SKM-1 (cell line): Measurements from ENCODE around the gene PCGF5.
"Not testable (repeated sequence)": the region's sequence is repeated elsewhere in the genome, so short reads cannot be mapped to it uniquely, and the experiment has no call there.

ENCODE experiments used
- DNase-seq: peaks from one replicate; lab custom pipeline; 2025; ENCODE audit not compliant: unreplicated experiment; lab: John Stamatoyannopoulos, UW

The PCGF5 gene

DNA sequence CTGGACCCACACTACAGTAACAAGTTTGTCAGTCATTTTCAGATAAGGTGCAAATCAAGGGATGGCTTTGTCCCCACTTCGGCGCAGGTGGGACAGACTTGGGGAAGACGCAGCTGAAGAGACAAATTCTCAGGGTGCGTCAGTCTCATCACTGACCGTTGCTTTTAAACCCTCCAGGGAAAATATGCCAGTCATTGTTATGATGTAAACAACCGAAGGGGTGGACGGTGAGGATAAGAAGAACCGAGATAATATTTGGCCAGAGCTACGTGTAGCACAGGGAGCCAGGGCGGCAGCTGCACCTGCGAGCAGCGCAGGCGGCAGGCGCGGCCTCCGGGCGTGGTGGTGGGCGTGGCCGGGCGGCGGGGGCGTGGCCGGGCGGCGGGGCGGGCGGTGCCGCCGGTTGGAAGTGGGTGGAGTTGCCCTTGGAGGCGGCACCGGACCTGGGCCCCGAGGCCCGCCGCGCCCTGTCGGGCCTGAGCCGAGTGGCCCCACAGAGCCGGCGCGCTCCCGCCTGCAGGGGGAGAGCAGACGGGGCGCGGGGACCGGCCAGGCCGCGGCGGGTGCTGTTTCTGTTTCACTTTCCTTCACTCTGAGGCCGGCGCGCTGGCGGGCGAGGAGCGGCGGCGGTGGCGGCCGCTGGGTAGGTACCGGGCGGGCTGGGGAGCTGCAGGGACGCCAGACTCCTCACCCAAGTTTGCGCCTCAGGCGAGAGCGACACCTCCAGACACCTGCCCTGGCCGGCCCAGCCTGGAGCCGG is at the start of gene PCGF5:
PCGF5 (plus strand) TSS at position 470 of the 760 bp plus-strand sequence. CDS start 2,209 bp downstream, outside the sequence.
- peak; percentile 56 for DNase-seq

DNA sequence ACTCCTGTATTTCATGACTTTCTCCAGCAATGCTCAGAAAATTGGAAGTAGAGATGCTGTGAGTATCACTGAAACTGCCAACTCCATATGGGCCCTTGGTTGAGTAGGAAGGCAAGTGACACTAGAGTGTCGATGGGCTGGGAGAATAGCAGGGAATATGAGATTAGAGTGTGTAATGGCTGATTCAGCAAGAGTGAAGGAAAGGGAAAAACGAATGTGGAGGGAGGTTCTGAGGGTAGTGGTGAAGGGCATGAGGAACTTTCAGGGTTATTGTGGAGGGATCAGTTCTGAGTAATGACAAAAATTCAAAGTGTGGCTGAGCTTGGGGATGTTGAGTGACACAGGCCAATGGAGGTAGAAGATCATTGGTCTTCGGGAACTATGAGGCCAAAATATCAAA is 49.0 kb upstream of the PCGF5 start:
- no peak for DNase-seq

DNA sequence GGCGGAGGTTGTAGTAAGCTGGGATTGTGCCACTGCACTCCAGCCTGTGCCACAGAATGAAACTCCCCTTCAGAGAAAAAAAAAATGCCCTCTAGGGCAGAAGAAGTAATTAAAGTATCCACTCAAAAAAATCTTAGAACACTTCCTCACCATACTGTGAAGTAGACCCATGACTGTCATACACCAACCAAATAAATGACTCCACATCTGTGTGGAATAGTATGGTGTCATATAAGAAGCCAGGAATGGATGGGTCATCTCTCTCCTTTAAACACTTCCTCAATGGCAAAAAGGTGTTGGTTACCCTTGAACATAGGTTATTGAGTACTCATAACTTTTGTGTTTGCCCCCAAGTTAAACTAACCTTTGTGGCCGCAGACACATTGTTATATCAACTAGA is 48.1 kb upstream of the PCGF5 start:
- DNase-seq = no peak

DNA sequence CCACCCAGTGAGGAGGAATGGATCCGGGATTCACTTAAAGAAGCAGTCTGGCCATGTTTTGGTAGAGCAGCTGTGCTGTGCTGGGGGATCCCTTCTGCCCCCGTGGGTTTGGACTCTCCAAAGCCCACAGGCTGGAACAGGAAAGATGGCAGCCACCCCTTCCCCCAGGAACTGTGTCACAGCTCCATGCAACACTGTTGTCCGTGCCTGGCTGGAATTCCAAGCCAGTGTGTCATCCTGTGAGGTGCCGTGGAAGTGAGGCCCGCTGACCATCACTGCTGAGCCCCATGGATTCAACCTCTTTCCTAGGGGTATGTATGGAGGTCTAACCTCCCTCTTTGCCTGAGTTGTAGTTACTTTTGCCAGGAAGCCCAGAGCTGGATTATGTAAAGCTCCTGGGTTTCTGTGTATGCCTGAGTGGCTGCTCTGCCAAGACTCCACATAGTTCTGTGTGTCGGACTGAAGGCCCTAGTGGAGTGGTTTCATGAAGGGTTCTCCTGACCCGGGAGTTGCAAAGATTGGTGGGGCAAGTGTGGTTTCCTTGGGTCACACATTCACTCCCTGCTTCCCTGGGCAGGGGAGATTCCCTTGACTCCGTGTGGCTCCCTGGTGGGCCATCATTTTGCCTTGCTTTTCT is 35.1 kb upstream of the PCGF5 start:
- no peak for DNase-seq

DNA sequence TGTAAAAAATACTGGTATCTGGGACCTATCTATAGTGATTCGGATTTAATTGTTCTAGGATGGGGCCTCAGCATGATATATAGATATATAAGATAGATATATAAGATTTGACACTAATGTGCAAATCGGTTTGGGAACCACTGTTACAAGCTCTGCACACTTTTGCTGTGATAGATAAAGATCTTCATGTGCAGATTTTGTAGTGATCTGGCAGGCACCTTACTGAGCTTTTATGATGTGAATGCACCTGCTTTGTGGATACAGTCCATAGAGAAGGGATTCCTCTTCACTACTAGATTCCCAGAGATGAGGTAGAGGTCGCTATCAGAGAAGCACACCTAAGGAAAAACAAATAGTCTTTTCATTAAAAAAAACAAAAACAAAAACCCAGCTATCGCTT is 33.3 kb upstream of the PCGF5 start:
- no peak for DNase-seq

DNA sequence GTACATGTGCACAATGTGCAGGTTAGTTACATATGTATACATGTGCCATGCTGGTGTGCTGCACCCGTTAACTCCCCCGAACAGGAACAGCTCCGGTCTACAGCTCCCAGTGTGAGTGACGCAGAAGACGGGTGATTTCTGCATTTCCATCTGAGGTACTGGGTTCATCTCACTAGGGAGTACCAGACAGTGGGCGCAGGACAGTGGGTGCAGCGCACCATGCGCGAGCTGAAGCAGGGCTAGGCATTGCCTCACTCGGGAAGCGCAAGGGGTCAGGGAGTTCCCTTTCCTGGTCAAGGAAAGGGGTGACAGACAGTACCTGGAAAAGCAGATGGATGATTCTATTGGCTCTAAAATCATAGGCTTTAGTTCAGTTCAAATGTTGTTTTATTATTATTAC is 32.5 kb upstream of the PCGF5 start:
- not testable (repeated sequence) for DNase-seq

DNA sequence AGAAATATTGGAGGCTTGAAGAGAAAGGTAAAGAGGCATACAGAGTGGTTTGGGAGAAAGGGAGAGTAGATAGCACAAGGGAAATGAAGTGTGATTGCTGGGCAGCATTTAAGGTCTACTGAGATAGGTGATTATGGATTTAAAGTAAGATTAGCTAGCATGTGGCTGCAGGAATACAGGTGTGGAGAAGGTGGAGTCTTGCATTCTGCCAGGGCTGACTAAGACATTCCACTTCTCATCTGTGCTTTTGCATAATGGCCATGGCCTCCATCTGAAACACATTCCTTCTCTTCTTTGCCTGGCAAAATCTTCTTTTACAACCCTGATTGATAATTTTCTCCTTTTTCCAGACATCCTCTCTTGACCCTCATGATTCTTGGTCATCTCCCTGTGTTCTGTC is 31.6 kb upstream of the PCGF5 start:
- DNase-seq = no peak

DNA sequence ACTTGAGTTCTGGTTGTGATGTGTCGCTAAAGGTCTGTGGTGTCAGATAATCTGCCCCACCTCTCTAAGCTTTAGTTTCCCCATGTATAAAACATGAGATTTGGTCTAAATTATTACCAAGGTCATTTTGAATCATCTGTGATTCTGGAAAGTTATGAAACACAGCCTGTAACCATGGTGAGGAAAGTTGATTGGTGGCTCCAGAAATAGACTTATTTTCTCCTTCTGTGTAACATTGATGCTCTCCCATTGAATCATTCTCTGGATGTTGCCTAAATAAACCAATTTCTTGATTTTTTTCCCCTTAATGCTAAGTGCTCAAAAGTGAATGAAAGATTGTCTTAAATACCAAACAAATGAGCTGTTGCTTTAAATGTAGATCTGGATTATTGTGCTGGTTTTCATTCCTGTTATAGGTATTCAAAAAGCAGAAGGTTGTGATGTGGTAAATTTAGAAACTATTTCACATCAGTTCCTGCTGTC is 30.0 kb upstream of the PCGF5 start:
- DNase-seq = no peak

DNA sequence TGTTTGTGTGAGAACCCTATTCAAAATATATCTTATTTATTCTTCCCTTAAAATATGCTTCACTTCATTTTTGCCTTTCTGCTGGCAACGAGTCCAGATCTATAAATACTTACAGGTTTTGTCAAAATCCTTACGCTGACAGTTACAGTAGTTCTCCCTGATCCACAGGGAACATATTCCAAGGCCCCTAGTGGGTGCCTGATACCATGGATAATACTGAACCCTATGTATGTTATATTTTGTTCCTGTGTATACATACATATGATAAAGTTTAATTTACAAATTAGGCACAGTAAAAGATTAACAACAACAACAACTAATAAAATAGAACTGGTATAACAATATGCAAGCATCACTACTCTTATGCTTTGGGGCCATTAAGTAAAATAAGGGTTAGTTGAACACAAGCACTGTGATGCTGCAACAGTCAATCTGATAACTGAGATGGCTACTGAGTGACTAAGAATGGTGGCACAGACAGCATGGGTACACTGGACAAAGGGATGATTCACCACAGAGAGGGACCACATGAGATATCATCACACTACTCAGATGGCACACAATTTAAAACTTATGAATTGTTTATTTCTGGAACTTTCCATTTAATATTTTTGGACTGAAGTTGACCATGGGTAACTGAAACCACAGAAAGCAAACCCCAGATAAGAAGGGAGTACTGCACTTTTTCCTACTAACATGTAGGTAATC is 29.4 kb upstream of the PCGF5 start:
- DNase-seq = no peak

DNA sequence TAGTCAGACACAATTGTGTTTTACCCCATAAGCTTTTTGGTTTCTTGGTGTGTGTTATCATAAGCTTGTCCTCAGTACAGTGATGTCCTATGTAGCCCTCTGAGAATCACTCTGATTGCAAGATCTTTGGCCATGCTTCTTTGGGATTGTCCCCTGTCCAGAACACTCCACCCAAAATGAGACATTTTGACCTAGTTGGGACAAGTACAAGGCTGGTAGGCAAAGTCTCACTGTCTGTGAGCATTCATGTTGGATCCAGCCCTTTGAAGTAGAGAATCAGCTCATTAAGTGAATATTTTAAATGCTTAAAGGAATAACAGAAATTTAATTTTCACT is 28.9 kb upstream of the PCGF5 start:
- no peak for DNase-seq

DNA sequence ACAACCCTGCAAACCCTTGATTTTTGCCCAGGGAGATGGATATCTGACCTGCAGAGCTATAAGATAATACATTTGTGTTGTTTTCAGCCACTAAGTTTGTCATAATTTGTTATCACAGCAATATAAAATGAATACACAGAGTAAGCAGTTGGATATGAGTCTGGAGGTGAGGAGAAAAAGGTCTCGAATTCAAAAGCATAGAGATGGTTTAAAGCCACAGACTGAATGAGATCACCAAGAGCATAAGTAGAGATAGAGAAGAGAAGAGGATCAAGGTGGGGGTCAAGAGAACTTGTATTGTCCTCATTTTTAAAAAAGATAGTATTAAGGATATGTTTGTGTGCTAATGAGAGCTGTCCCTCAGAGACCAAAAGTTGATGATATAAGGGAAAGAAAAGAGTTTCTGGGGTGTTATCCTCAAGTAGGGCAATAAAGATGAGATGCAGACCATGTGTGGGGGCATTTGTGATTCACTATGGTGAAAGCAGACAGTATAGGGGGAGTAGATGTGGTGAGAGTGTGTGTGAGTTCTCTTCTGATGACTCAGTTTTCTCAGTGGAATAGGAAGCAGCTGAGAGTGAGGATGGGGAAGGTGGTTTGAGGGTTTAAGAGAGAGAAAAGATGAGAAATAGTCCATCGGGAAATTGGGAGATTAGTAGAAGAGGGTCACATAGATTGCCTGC is 25.8 kb upstream of the PCGF5 start:
- no peak for DNase-seq

DNA sequence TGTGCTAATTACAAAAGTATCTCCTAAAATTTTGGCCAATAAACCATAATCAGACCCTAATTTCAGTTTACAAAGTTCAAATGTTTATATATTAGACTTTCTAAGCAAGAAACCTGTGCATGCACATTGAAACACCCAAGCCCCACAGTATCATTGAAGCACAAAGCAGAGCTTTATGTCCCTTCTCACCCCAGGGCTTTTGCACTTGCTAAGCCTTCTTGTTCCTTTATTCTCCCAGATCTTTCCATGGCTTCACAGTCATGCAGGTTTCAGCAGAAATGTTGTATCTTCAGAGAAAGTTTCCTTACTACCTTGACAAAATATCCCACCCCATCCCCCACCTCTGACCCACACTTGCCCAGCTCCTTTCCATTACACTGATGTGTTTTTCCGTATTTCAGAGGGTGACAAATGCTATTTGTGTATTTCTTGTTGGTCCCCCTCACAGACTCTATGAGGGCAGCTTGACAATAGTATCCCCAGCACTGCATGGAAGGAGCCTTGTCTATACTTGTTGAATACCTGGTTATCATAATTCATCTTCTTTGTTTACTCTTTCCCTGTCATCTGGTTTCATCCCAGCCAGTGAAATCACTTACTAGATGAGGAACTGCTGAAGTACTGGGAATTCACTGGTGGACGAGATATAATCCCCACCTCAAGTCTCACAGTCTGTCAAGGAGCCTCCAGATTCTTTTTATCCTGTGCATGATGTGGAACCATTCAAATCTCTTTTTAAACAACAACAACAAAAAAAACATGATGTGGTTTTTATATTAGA is 24.0 kb upstream of the PCGF5 start:
- no peak for DNase-seq

DNA sequence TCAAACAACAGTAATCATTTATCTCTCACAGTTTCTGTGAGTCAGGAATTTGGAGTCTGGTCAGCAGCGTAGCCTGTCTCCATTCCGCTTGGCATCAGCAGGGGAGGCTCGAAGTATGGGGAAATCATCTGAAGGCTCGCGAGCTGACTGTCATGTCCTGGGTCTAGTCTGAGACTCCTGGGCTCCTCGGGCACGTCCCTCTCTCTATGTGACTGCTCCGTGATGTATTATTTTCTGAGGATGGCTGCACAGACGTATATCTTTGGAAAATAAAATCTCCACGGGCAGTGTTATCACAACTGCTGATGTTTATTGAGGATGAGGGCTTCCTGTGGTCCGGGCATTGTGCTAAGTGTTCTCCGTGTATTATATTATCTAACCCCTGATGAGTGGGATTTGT is 23.3 kb upstream of the PCGF5 start:
- no peak for DNase-seq

DNA sequence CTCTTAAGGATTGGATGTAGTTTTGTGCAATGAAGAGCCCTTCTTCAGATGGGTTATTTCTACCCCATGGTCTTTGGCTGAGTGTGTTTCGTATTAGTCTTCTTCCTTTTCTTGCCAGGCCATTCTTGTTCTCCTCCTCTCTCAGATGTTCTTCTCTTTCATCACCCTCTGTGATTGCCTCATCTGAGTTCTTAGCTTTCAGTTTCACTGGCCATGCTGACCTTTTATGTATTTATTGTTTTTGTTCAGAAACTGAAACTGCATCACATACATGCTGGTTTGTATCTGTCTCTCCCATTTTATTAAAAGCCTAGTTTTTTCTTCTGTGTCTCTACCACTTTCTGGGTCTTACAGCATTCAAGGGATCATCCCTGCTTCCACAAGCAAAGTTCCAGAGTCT is 21.7 kb upstream of the PCGF5 start:
- peak; percentile 54 for DNase-seq

DNA sequence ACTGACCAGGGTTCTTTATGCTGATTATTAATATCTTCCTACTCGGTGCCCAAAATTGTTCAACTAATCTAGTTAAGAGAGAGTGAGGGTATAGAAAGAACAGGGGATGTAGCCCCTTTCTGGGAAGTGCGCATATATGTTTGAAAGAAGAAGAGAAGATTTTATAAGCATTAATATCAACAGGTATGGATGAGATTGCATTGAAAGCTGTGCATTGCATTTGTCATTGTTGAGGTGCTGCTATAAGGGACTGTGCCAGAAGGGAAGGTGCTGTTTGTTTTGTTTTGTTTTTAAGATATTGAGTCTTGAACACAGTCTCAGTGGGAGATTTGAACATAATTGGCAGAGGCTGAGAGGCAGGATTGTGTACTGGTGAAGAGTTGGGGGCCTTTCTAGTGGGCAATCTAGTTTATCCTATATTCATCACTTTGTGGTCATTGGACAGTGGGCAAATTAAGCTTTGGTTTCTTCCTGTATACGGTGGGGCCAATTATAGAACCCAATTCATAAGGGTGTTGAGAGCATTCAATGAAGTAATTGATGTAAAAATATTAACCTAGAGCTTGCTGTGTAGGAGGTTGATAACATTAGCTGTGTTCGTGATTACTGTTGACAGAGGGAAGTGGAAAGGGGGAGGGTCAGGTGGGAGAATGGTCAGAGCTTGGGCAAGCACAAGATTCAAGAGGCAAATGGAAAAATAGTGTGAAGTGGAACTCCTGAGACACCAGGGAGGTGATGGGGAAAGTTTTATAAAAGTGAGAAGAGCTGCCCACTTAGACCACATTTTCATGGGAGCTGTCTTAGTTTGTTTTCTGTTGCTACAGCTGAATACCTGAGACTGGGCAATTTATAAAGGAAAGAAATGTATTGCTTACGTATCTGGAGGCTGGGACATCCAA is 19.9 kb upstream of the PCGF5 start:
- no peak for DNase-seq

DNA sequence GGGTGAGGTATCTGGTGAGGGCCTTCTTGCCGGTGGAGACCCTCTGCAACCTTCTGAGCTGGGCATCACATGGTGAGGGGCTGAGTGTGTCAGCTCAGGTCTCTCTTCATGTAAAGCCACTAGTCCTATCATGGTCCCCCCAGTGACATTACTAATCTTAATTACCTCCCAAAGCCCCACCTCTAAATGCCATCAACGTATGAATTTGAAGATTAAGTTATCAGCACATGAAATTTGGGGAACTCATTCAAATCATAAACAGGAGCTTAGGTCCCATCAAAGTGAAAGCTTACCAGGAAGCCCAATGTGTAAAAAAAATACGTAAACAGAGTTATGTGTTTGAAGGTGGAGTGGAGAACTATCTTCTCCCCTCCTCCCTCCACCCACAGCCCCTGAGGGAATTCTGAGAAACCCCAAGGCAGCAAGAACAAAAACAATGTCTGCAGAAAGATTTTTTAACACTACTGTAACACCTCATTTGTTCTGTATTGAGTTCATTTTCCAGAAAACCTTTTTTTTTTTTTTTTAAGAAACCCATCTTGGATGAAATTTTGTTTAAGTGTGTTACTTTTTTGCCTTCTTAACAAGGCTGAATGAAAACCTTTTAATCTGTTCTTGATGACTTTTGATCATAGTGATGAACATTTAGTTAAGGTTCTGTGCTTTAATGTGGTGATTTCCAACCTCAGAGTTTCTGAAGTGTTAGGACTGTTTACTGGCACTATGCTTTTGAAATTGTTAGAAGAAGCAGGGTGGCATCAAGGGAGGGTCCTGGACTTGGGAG is 19.1 kb upstream of the PCGF5 start:
- DNase-seq = no peak

DNA sequence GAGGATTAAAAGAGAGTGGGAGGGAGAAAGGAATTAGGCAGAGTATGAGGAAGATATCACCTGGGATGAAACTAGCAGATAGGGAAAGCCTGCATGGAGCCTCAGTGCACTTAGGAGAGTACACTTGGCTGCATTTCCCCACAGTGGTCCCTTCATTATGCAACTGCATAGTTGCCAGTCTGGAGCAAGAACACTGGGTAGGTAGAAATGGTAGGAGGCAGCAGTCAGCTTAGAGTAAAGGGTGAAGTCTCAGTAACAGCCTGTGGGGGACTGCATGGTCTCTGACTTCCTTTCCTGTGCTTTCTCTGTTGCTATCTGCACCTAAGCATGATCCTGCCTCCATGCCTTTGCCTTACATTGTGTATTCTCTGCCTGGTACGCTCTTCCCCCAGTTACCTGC is 14.0 kb upstream of the PCGF5 start:
- DNase-seq = no peak

DNA sequence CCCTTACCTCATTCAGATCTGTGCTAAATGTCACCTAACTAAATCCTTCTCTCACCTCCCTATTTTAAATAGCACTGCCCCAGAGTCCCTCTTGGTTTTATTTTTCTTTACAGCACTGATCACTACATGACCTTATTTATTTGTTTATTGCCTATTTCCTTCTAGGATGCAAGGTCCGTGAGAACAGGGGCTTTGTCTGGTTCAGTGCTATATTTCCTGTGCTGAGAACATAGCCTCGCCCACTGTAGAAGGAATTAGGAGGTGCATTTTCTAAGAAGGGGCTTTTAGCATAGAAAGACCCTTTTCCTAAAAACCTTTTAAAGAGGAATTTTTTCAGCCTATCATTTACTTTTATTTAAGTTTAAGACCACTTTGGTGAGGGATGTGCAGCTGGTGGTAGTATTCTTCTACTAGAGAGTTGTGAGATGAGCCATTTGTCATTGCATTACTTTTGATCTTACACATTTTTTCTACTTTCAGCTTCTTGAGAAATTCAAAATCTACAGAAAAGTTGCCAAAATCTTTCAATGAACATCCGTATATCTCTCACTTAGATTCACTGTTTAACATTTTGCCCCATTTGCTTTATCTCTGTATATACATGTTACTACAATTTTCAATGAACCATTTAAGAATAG is 13.5 kb upstream of the PCGF5 start:
- no peak for DNase-seq

DNA sequence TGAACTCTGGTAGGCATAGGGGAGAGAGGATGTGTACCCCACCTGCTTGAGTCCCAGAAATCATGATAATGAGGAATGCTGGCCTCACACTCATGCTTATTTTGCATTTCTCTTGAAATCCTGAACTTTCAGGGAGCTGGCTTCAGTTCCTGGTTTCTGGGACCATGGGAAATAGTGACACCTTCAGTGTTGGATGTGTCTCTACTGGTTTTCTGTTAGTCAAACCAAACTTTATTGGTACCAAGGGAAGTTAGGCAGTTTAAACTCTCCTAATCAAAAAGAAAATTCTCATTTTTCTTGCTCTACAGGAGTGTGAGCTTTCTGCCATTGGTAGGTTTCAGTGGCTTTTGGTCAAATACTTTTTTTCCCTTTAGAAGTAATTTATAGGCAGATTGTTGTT is 11.8 kb upstream of the PCGF5 start:
- no peak for DNase-seq
